ENCODE results near the gene DFFB. TPM values are rescaled to one million over a fixed set of nuclear protein-coding genes. Genes with fewer than 3 reads are reported as not detected.
"Not testable (repeated sequence)": the region's sequence is repeated elsewhere in the genome, so short reads cannot be mapped to it uniquely, and the experiment has no call there.

The DFFB gene
- total RNA-seq, 1 donor from 2014 or later = 6.2 TPM

DNA sequence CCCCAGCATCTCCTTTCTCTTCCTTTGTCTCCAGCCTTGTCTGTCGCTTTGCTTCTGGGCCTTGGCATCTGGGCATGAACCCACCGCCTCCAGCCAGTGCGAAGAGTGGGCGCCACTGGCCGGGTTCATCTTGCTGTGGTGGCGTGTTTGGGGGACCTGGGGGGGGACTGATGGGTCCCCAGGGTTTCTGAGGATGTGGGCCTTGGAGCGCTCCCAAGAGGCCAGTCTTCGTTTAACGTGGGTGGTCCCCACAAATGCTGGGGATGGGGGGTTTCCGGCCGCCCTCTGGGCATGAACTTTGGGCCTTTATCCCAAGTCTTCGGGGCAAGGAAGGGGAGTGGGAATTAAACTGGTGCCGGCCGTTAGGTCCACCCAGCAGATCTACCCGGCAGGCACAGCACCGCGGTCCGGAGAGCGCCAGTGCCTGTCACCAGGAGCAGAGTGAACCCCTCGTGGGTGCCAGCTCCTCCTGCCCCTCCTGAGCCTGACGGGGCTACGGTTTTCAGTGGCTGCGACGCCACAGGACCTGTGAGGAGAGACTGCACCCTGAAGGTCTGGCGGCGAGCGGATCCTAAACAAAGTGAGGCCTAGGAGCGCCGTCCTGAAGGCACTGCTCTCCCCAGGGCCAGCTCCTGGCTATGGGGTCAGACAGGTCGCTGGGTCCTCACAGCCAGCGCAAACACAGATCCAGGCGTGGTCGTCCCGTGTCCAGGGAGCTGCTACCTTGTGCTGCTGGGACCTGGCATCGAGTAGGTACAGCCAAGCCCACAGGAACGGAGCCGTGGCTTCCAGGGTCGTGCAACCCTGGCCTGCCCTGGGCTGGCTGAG lies 54.9 kb downstream of the DFFB start:
- TF ChIP-seq, protein P1, sequence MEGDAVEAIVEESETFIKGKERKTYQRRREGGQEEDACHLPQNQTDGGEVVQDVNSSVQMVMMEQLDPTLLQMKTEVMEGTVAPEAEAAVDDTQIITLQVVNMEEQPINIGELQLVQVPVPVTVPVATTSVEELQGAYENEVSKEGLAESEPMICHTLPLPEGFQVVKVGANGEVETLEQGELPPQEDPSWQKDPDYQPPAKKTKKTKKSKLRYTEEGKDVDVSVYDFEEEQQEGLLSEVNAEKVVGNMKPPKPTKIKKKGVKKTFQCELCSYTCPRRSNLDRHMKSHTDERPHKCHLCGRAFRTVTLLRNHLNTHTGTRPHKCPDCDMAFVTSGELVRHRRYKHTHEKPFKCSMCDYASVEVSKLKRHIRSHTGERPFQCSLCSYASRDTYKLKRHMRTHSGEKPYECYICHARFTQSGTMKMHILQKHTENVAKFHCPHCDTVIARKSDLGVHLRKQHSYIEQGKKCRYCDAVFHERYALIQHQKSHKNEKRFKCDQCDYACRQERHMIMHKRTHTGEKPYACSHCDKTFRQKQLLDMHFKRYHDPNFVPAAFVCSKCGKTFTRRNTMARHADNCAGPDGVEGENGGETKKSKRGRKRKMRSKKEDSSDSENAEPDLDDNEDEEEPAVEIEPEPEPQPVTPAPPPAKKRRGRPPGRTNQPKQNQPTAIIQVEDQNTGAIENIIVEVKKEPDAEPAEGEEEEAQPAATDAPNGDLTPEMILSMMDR (conservative IDR thresholded peaks at IDR 0.05; ENCODE audit: low read depth, low read length) = no peak
- DNase-seq (ENCODE audit: low read depth) = no peak
- H3K4me3 ChIP-seq (ENCODE audit: low read depth, low read length) = no peak overlapping the region

DNA sequence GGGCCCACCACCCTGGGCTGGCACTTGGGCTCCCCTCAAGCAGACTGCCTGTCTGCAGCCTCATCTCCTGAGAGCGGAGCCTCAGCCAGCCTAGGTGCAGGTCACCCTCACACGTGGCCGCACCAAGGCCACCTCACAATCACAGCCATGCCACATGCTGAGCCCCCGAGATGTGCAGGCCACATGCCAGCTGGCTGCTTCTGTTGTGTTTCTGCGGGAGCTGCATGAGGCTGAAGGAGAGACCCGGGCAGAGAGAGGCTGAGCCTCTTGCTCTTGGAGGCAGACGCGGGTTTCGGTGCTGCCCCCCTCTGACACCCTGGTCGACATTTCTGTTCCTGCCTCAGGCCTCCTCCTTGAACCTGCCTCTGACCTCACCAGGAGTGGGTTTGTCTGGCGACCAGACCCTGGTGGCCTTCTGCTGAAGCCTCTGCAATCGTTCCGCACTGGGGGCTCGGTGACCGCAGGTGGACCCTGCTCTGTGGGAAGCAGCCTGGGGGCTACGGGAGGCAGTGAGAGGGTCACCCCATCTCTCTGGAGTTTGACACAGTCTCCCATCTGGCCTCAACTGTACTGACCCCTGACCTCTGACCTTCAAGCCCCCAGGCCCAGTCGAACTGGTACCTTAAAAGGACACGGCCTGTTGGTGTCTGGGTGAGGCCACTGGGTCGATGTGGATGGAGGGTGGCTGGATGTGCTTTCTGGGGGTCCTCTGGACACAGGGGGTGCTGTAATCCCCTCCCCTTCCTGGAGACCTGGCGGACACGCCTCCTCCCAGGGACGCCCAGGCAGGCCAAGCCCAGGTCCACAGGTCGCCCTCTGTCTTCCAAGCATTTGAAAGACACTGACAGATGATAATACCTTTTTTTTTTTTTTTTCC lies 55.8 kb downstream of the DFFB start:
- TF ChIP-seq, protein P1 (conservative IDR thresholded peaks at IDR 0.05; ENCODE audit: low read depth, low read length) = no peak
- no peak overlapping the region for H3K4me3 ChIP-seq (ENCODE audit: low read depth, low read length)
- DNase-seq (ENCODE audit: low read depth) = no peak

DNA sequence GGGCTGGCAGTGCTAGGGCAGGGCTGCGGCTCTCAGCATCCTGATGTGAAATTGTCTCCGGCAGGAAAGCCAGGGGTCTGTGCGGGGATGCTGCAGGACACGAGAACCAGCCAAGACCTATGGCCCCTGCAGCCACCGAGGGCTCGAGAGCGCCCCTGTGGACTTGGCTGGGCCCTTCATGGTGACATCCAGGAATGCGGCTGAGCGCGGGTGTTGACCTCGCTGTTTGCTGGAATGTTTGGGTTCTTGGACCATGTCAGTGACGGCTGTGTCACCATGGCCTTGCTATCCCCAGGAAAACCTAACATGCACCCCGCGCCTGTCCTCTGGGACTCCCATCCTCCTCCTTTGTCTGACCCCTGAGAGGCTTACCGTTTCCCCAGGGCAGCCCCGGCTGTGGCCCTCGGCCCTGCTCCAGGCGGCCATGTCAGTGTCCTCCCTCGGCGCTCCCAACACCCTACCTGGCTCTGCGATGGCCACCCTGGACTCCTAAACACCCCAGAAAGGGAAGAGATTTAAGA lies 57.1 kb downstream of the DFFB start:
- no peak for DNase-seq (ENCODE audit: low read depth)
- TF ChIP-seq, protein P1 (conservative IDR thresholded peaks at IDR 0.05; ENCODE audit: low read depth, low read length) = no peak
- no peak overlapping the region for H3K4me3 ChIP-seq (ENCODE audit: low read depth, low read length)

DNA sequence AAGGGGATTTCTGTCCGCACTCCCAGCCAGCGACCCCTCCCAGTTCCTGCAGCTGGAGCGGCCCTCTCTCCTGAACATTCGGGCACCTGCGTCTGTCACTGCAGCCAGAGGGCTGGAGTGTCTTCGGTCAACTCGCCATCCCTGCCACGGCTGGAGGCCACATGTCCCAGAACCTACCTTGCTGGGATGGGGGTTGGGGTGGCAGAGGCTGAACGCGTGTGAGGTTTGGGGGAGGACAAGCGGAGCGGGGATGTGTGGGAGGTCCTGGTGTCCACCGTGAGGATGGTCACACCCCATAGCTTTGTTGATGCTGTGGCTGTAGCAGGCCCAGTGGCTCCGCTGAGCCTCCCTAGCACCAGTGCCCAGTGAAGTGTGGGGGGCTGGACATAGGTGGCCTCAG lies 57.6 kb downstream of the DFFB start:
- no peak for DNase-seq (ENCODE audit: low read depth)
- TF ChIP-seq, protein P1 (conservative IDR thresholded peaks at IDR 0.05; ENCODE audit: low read depth, low read length) = no peak
- no peak overlapping the region for H3K4me3 ChIP-seq (ENCODE audit: low read depth, low read length)

DNA sequence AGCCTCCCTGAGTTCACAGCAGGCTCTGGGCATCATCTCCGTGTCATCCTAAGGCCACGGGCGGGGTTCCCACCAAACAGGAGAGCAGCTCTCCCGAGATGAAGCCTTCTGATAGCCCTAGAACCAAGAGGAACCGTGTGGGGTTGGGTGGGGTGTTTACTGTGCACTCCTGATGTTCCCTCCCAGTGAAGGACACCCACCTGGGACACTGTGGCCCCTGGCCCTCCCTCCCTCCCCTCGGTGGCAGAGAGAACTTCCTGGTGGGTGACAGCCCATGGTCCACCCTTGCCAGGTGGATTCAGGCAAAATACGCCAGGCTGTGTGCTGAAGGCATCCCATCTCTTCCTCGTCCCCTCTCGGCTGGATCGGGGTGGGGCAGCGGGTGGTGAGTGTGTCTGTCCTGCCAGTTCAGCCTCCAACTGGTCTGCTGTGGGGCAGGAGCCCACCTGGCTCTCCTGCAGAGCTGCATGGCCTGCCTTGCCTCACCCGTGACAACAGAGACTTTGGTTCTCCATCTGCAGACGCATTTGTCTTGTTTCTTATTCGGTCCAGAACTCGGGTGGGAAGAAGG lies 58.4 kb downstream of the DFFB start:
- H3K4me3 ChIP-seq (ENCODE audit: low read depth, low read length) = no peak overlapping the region
- DNase-seq (ENCODE audit: low read depth) = no peak
- TF ChIP-seq, protein P1 (conservative IDR thresholded peaks at IDR 0.05; ENCODE audit: low read depth, low read length) = no peak

DNA sequence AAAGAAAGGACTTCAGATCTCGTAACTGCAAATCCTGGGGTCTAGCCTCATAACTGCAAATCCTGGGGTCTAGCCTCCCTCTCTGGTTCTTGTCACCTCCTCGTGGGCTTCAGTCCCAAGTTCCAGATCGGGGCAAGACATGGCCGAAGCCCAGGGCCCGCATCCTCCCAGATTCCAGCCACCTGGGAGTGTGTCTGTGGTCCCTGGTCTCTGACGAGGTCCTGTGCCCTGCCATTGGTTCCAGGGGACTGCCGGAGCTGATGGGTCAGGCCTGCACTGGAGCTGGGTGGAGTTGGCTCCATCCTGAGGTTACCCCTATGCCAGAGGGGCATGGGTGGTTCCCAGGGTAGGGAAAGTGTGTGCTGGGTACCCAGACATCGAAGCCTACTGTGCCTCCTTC lies 60.5 kb downstream of the DFFB start:
- H3K4me3 ChIP-seq (ENCODE audit: low read depth, low read length) = no peak overlapping the region
- TF ChIP-seq, protein P1 (conservative IDR thresholded peaks at IDR 0.05; ENCODE audit: low read depth, low read length) = no peak
- DNase-seq (ENCODE audit: low read depth) = no peak

DNA sequence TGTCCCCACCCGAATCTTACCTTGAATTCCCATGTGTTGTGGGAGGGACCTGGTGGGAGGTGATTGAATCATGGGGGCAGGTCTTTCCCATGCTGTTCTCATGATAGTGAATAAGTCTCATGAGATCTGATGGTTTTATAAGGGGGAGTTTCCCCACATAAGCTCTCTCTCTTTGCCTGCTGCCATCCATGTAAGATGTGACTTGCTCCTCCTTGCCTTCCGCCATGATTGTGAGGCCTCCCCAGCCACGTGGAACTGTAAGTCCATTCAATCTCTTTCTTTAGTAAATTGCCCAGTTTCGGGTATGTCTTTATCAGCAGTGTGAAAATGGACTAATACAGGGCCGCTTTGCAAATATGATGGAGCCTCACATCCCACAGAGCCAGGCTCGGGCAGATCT lies 61.1 kb downstream of the DFFB start:
- not testable (repeated sequence) for H3K4me3 ChIP-seq (ENCODE audit: low read depth, low read length); DNase-seq (ENCODE audit: low read depth)
